GM19023 (cell line): Measurements from ENCODE around the gene TTC14.

Experiments used
- ATAC-seq: cut with Tn5 transposase; IDR thresholded peaks from one replicate; pipeline ENCODE4 v1.9.1; 2021; ENCODE audit warnings: mild to moderate bottlenecking, moderate library complexity; ENCODE audit not compliant: unreplicated experiment

TTC14 gene

GRCh38 chr3:180626844-180627243, 24.9 kb downstream of the TTC14 start:
- ATAC-seq: peak; percentile 94

- no peak for ATAC-seq
These were observed 28.4 kb downstream of the TTC14 start for GRCh38 chr3:180630371-180630770.

GRCh38 chr3:180631317-180631716, 29.4 kb downstream of the TTC14 start:
- no peak for ATAC-seq

GRCh38 chr3:180633722-180634121, 31.8 kb downstream of the TTC14 start:
- ATAC-seq: no peak

- ATAC-seq: no peak
These were observed 39.0 kb downstream of the TTC14 start for GRCh38 chr3:180640987-180641386.

GRCh38 chr3:180646187-180646790, 44.3 kb downstream of the TTC14 start:
- peak; percentile 47 for ATAC-seq

GRCh38 chr3:180656406-180656805, 54.4 kb downstream of the TTC14 start:
- no peak for ATAC-seq

- ATAC-seq: no peak
These were observed 55.1 kb downstream of the TTC14 start for GRCh38 chr3:180657094-180657493.
